H1 (cell line): Measurements from ENCODE around the gene ZNF526. TPM values are rescaled to one million over a fixed set of nuclear protein-coding genes. Genes with fewer than 3 reads are reported as not detected.

Source experiments
- CTCF ChIA-PET: fragments of 300-600 bp; sonication (Branson Sonifier 250); formaldehyde crosslinking; loops from one replicate; lab custom pipeline; 2021; ENCODE audit not compliant: partially characterized antibody; lab: Charles Lee
- POLR2A ChIA-PET: fragments of 300-600 bp; sonication (Branson Sonifier 250); formaldehyde crosslinking; loops from one replicate; lab custom pipeline; 2021; ENCODE audit warnings: inconsistent platforms; ENCODE audit not compliant: partially characterized antibody; lab: Charles Lee
- DNase-seq, 2 experiments: peaks; one replicate each; pipeline versions ENCODE4 v3.0.0 to v3.0.0-alpha.2; 2010 to 2022; ENCODE audit warnings: low spot score in 2 of 2, low read depth in 1 of 2, mixed read lengths in 1 of 2
- FAIRE-seq: peaks from 2 replicates; lab custom pipeline; 2011; peaks lifted over from hg19 to GRCh38; lab: Jason Lieb, UNC
- H2AFZ ChIP-seq: 2 replicates; pipeline ENCODE4 v1.8.1; 2012; ENCODE audit warnings: low read length, inconsistent platforms
- H2AK5ac ChIP-seq: 2 replicates; pipeline ENCODE4 v1.6.1; 2013; ENCODE audit warnings: low read depth, low read length
- H2BK120ac ChIP-seq: replicated peaks from 2 replicates; pipeline ENCODE3; 2013; ENCODE audit warnings: low read depth, low read length, inconsistent platforms
- H2BK12ac ChIP-seq: 2 replicates; pipeline ENCODE4 v1.6.1; 2013; ENCODE audit warnings: low read depth, low read length
- H2BK15ac ChIP-seq: 2 replicates; pipeline ENCODE4 v1.6.1; 2013; ENCODE audit warnings: low read length
- H2BK20ac ChIP-seq: 2 replicates; pipeline ENCODE4 v1.6.1; 2013; ENCODE audit warnings: low read length
- H2BK5ac ChIP-seq: 2 replicates; pipeline ENCODE4 v1.6.1; 2013; ENCODE audit warnings: low read depth, low read length
- H3K14ac ChIP-seq: 2 replicates; pipeline ENCODE4 v1.6.1; 2013; ENCODE audit warnings: inconsistent platforms; ENCODE audit not compliant: insufficient read length
- H3K18ac ChIP-seq: 2 replicates; pipeline ENCODE4 v1.6.1; 2013; ENCODE audit warnings: low read length; ENCODE audit errors: extremely low read depth
- H3K23ac ChIP-seq: 2 replicates; pipeline ENCODE4 v1.6.1; 2013; ENCODE audit warnings: inconsistent platforms; ENCODE audit not compliant: insufficient read length
- H3K23me2 ChIP-seq: 2 replicates; pipeline ENCODE4 v1.6.1; 2013; ENCODE audit warnings: low read depth, low read length
- H3K27ac ChIP-seq: 2 replicates; pipeline ENCODE4 v1.6.1; 2011; ENCODE audit warnings: low read depth, low read length, inconsistent platforms
- H3K27me3 ChIP-seq, 4 experiments: replicated peaks in 1 of 4; 1 replicate in 1 of 4; 2 replicates in 3 of 4; pipeline versions ENCODE4 v1.6.1 to v1.8.1; 2011 to 2013; ENCODE audit warnings: low read length in 3 of 4, mild to moderate bottlenecking in 3 of 4, inconsistent platforms in 2 of 4, mixed read lengths in 2 of 4, moderate library complexity in 1 of 4; ENCODE audit not compliant: control insufficient read depth in 3 of 4, insufficient read depth in 3 of 4; ENCODE audit errors: extremely low read depth in 1 of 4
- H3K36me3 ChIP-seq, 4 experiments: 2 replicates each; pipeline versions ENCODE4 v1.6.1 to v1.8.1; 2011 to 2013; ENCODE audit warnings: mild to moderate bottlenecking in 4 of 4, low read length in 3 of 4, moderate library complexity in 2 of 4, control low read depth in 1 of 4, inconsistent platforms in 1 of 4; ENCODE audit not compliant: insufficient read depth in 4 of 4, control insufficient read depth in 2 of 4
- H3K4ac ChIP-seq: replicated peaks from 2 replicates; pipeline ENCODE3; 2013; ENCODE audit warnings: low read length, low read depth, mixed read lengths, inconsistent platforms; ENCODE audit not compliant: insufficient read length
- H3K4me1 ChIP-seq, 4 experiments: replicated peaks in 1 of 4; 1 replicate in 1 of 4; 2 replicates in 3 of 4; pipeline versions ENCODE4 v1.6.1 to v1.8.1; 2011 to 2013; ENCODE audit warnings: low read length in 3 of 4, inconsistent platforms in 2 of 4, mixed read lengths in 1 of 4; ENCODE audit not compliant: insufficient read depth in 4 of 4, control insufficient read depth in 3 of 4
- H3K4me2 ChIP-seq, 2 experiments: 2 replicates each; pipeline versions ENCODE4 v1.6.1 to v1.8.1; 2011 to 2013; ENCODE audit warnings: low read depth in 2 of 2, low read length in 2 of 2, control low read depth in 1 of 2, inconsistent platforms in 1 of 2, mild to moderate bottlenecking in 1 of 2; ENCODE audit not compliant: insufficient read depth in 1 of 2
- H3K4me3 ChIP-seq, 4 experiments: fragments of 200-600, 300-600 bp in 1 of 4; sonication (generic), shearing (Covaris generic), sonication (Bioruptor Twin) in 1 of 4; 2 replicates each; pipeline versions ENCODE4 v1.5.1 to v1.8.1; 2011 to 2016; ENCODE audit warnings: low read length in 4 of 4, low read depth in 3 of 4, control low read depth in 2 of 4, inconsistent platforms in 2 of 4, mild to moderate bottlenecking in 2 of 4, mixed read lengths in 1 of 4, moderate library complexity in 1 of 4; ENCODE audit not compliant: insufficient read depth in 2 of 4; ENCODE audit errors: extremely low read depth in 1 of 4
- H3K56ac ChIP-seq: replicated peaks from 2 replicates; pipeline ENCODE3; 2013; ENCODE audit warnings: low read depth, mild to moderate bottlenecking, mixed read lengths, low read length, inconsistent platforms; ENCODE audit not compliant: insufficient read length
- H3K79me1 ChIP-seq: 2 replicates; pipeline ENCODE4 v1.6.1; 2013; ENCODE audit warnings: low read depth, low read length, control low read depth
- H3K79me2 ChIP-seq, 2 experiments: 2 replicates each; pipeline versions ENCODE4 v1.6.1 to v1.8.1; 2012 to 2013; ENCODE audit warnings: low read length in 2 of 2, mild to moderate bottlenecking in 2 of 2, inconsistent platforms in 1 of 2; ENCODE audit not compliant: insufficient read depth in 2 of 2, control insufficient read depth in 1 of 2
- H3K9ac ChIP-seq, 4 experiments: replicated peaks in 1 of 4; 1 replicate in 1 of 4; 2 replicates in 3 of 4; pipeline versions ENCODE4 v1.6.1 to v1.8.1; 2011 to 2013; ENCODE audit warnings: low read depth in 3 of 4, low read length in 3 of 4, control low read depth in 2 of 4, mild to moderate bottlenecking in 2 of 4, moderate library complexity in 2 of 4, inconsistent platforms in 1 of 4; ENCODE audit errors: extremely low read depth in 1 of 4
- H3K9me3 ChIP-seq, 2 experiments: 2 replicates each; pipeline versions ENCODE4 v1.6.1 to v1.8.1; 2012 to 2013; ENCODE audit warnings: mild to moderate bottlenecking in 2 of 2, moderate library complexity in 2 of 2, control low read depth in 1 of 2, inconsistent platforms in 1 of 2, low read depth in 1 of 2, low read length in 1 of 2, mixed read lengths in 1 of 2; ENCODE audit not compliant: insufficient read depth in 2 of 2
- H4K20me1 ChIP-seq, 2 experiments: replicated peaks in 1 of 2; 2 replicates each; pipeline versions ENCODE3 to v1.8.1; 2011 to 2013; ENCODE audit warnings: inconsistent platforms in 2 of 2, low read length in 2 of 2, mild to moderate bottlenecking in 1 of 2; ENCODE audit not compliant: insufficient read depth in 2 of 2, control insufficient read depth in 1 of 2
- H4K5ac ChIP-seq: 2 replicates; pipeline ENCODE4 v1.6.1; 2013; ENCODE audit warnings: low read length, low read depth, mixed read lengths, inconsistent platforms; ENCODE audit not compliant: insufficient read length
- H4K8ac ChIP-seq: 2 replicates; pipeline ENCODE4 v1.8.0; 2013; ENCODE audit warnings: mild to moderate bottlenecking, moderate library complexity, low read length, inconsistent platforms; ENCODE audit not compliant: insufficient read depth; ENCODE audit errors: extremely low read depth
- H4K91ac ChIP-seq: replicated peaks from 2 replicates; pipeline ENCODE3; 2013; ENCODE audit warnings: low read length, mixed read lengths, inconsistent platforms; ENCODE audit not compliant: insufficient read length
- ASH2L ChIP-seq: fragments of 200-600, 300-600 bp; sonication (generic); IDR thresholded peaks from one replicate; pipeline ENCODE4 v1.7.1; 2017; ENCODE audit warnings: low read length
- EGR1 ChIP-seq: IDR thresholded peaks from 2 replicates; pipeline ENCODE4 v1.6.1; 2011; ENCODE audit warnings: low read depth, low read length, borderline replicate concordance
- GTF2F1 ChIP-seq: IDR thresholded peaks from 2 replicates; pipeline ENCODE4 v1.6.1; 2012; ENCODE audit warnings: low read depth, low read length, improper control_type of control experiment, borderline replicate concordance
- SAP30 ChIP-seq: fragments of 300-600 bp; sonication (generic); IDR thresholded peaks from 2 replicates; pipeline ENCODE4 v1.7.1; 2012; ENCODE audit warnings: low read length, moderate library complexity, mild to moderate bottlenecking, inconsistent platforms; ENCODE audit not compliant: insufficient read depth, insufficient replicate concordance
- SIN3A ChIP-seq, 2 experiments: IDR thresholded peaks in 1 of 2; conservative IDR thresholded peaks in 1 of 2; 2 replicates each; pipeline ENCODE4 v1.6.1; 2011 to 2012; ENCODE audit warnings: low read length in 2 of 2, improper control_type of control experiment in 1 of 2, low read depth in 1 of 2, mild to moderate bottlenecking in 1 of 2
- TBP ChIP-seq: IDR thresholded peaks from 2 replicates; pipeline ENCODE4 v1.6.1; 2011; ENCODE audit warnings: low read depth, low read length, improper control_type of control experiment
- TCF12 ChIP-seq: IDR thresholded peaks from 2 replicates; pipeline ENCODE4 v1.6.1; 2011; ENCODE audit warnings: low read depth, mild to moderate bottlenecking, low read length
- WGBS, 2 experiments: shearing (Covaris generic) in 1 of 2; methylation state at CpG; one replicate each; pipeline versions ENCODE4 v1.1.6 to v1.1.7; 2013 to 2015; ENCODE audit warnings: low lambda C conversion rate in 2 of 2, mixed read lengths in 2 of 2, inconsistent platforms in 1 of 2, low coverage in 1 of 2, missing lambda C conversion rate in 1 of 2; ENCODE audit not compliant: insufficient replicate concordance in 2 of 2, insufficient coverage in 1 of 2, insufficient read length in 1 of 2; ENCODE audit errors: extremely low coverage in 1 of 2, missing lambda C conversion rate in 1 of 2; 5-methylcytosine and 5-hydroxymethylcytosine counted together
- polyA plus RNA-seq, 7 experiments: library from polyadenylated mRNA; depleted of rRNA in 3 of 7; stranded (reverse) in 5 of 7; unstranded in 2 of 7; fragments of >200 nt in 5 of 7; fragments of 200-250 nt in 2 of 7; gene quantifications; 1 replicate in 5 of 7; 2 replicates in 1 of 7; 4 replicates in 1 of 7; pipeline versions ENCODE4 v1.2.1 to v1.2.3, GENCODE V29; 2011 to 2013; ENCODE audit warnings: missing spikeins in 2 of 7, mixed read lengths in 2 of 7
- total RNA-seq: library from RNA; stranded (reverse); fragmentation: NEBNext Ultra II Directional; extraction: Animal tissue kit (Norgen Biotek cat#: 25700); gene quantifications from 2 replicates; pipeline ENCODE4 v1.2.1, GENCODE V29; 2021
- TF ChIP-seq, protein P1 (sequence below): IDR thresholded peaks from 2 replicates; pipeline ENCODE4 v1.6.1; 2012; ENCODE audit warnings: inconsistent platforms

The ZNF526 gene
- total and polyA plus RNA-seq, 2 of the 8 experiments (the other 6 are each of a cell fraction or from before 2014, with no cell fraction given): 8.4 to 14.1 TPM

DNA sequence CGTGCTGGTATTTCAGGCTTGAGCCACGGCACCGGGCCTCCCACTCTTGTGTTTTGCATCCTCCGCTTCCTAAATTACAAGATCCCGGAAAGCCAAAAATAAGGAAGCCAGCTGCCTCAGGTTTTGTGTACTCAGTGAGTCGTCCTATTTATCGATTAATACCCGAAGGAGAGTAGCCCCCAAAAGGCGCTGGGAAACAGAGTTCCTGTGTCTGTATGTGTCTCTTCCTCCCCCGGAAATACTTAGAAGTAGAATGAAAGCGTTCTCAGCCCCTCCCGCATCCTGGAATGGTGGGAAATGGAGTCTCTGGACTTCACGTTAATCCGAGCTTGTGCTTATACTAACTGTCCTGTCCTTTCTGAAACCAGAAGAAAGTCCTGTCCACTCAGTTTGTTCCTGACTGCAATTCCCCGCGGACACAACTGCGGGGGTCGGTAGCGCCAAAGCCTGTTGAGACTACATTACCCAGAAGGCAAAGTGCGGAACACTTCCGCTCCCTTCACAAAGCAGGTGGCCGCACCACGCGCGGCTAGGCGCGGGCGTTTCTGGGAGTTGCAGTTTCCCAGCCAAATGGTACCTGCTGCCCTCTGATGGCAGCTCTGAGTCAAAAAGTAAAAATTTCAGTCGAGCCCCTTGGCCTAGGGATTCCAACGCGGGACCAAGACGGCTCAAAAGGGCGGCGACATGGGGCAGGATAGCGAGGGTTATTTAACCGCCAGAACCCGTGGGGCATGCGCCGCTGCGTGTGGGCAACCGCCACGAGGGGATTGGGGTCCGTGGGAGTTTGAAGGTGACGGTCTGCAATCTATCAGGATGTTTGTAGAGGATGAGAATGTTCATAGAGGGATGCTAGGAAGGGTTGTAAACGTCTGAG, 24.5 kb downstream of the ZNF526 start:
- Histone ChIP-seq H2BK5ac (peak overlapping the region; percentile 61; the same call in 1 of the 2 replicates), H3K56ac (no peak overlapping the region), H3K79me1 (peaks cover 5% of the 10 kb centered on the region; the same call in 1 of the 2 replicates), H4K20me1 (peaks cover 3 to 6% of the 10 kb centered on the region in 2 experiments), H2BK20ac (peak overlapping the region; percentile 92; the same call in 1 of the 2 replicates), H3K9me3 (no peaks in the 10 kb centered on the region), H3K27me3 (no peaks in the 10 kb centered on the region; a peak in 1 of 7 replicates), H3K4me1 (peaks cover 2 to 14% (median 4%) of the 10 kb centered on the region in 4 experiments), H3K23me2 (peaks cover 7% of the 10 kb centered on the region), H3K79me2 (peaks cover 0 to 16% of the 10 kb centered on the region in 2 experiments; a peak in 2 of 4 replicates), H3K14ac (no peak overlapping the region), H3K9ac (peak overlapping the region in 1 of 4 experiments; percentile 15; a peak in 2 of 7 replicates), H2AK5ac (no peak overlapping the region), H3K36me3 (peaks cover 2 to 13% (median 3%) of the 10 kb centered on the region in 4 experiments; a peak in 4 of 8 replicates), H4K91ac (peak overlapping the region; percentile 75), H3K4me3 (peak overlapping the region; percentile 48 to 86 (median 76)), H3K4me2 (peak overlapping the region; percentile 66 to 71), H3K18ac (peak overlapping the region; percentile 91), H2BK12ac (0 out of 2 replicates have a peak overlapping the region, but pooled peaks have one; percentile 39), H2AFZ (peak overlapping the region; percentile 75), H4K8ac (peak overlapping the region; percentile 73), H3K4ac (no peak overlapping the region), H3K27ac (no peak overlapping the region; the same call in 1 of the 2 replicates), H2BK15ac (no peak overlapping the region), H2BK120ac (peak overlapping the region; percentile 66), H3K23ac (no peak overlapping the region), H4K5ac (peak overlapping the region; percentile 96)
- ChIA-PET POLR2A (interaction anchor here (0.6 to 7.0 kb wide), 17 partner anchors 11 to 169 kb away, joined by 3 to 68 read pairs (median 4); partner anchors contain the start of genes ERF and ZNF574), CTCF (interaction anchor here (0.7 to 11.8 kb wide), 18 partner anchors 10 to 144 kb away, joined by 3 to 260 read pairs (median 5); partner anchors contain the start of gene ERF)
- FAIRE-seq (peak; percentile 68), DNase-seq (peak; percentile 82 to 92)
- WGBS, 2 experiments: 14% methylated on average over 45 of the region's 45 CpGs; no CpG with 5 or more reads in 1 of the 2 experiments
- TF ChIP-seq, protein P1, sequence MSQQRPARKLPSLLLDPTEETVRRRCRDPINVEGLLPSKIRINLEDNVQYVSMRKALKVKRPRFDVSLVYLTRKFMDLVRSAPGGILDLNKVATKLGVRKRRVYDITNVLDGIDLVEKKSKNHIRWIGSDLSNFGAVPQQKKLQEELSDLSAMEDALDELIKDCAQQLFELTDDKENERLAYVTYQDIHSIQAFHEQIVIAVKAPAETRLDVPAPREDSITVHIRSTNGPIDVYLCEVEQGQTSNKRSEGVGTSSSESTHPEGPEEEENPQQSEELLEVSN: peak; percentile 39; the same call in 1 of the 2 replicates
- TF ChIP-seq SIN3A (conservative IDR thresholded peaks at IDR 0.05 in 1 of 2, IDR thresholded peaks at IDR 0.05 in 1 of 2; ENCODE audit: low read depth in 1 of 2, low read length in 2 of 2) (peak; percentile 58 to 94; a peak in 2 of 4 replicates), EGR1 (0 out of 2 replicates have a peak, but pooled peaks have one; percentile 5), GTF2F1 (no peak), TCF12 (0 out of 2 replicates have a peak, but pooled peaks have one; percentile 52), TBP (peak; percentile 22; the same call in 1 of the 2 replicates), ASH2L (no peak), SAP30 (no peak)
